Midbrain (tissue), 1 donor: Measurements from ENCODE around the gene WDR93.
"Not testable (repeated sequence)": the region's sequence is repeated elsewhere in the genome, so short reads cannot be mapped to it uniquely, and the experiment has no call there.

Experiments used
- DNase-seq: peaks from one replicate; lab custom pipeline; 2025; lab: John Stamatoyannopoulos, UW

Gene WDR93

DNA sequence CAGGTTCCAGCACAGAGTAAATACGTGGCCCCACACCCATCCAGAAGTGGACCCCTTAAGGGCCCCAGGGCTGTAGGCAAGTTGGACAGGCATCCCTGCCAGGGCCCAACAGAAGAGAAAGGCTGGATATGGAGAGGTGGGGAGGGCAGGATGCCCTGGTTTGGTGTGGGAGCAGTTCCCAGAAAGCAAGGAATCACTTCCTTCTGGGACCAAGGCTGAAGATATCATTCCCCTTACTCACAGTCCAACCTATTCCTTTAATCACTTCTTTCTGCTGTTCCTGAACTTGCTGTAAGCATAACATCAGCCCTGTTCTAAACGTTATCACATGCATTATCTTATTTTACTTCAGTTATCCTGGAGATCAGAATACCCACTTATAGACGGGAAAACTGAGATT, 79.4 kb downstream of the WDR93 start:
- no peak for DNase-seq

DNA sequence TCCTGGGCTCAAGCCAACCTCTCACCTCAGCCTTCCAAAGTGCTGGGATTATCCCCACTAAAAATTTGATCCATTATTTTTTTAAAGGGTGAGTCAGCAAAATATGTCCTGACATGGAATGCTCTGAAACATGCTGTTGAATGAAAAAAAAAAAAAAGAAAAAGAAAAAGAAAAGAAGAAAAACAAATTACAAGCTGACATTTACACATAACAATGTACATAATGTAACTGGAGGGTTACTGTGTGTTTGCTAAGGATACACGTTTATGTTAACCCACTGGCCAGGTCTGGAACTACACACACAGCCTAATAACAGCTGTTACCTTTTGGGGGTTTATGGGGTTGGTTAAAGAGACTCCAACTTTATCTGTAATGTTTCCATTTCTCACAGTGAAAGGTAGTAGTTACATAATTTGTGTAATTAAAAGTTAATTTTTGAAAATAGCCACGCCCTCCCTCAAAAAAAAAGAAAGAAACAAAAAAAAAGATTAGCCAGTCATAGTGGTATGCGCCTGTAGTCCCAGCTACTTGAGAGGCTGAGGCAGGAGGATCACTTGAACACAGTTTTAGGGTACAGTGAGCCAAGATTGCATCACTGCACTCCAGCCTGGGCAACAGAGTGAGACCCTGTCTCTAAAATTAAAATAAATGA, 82.4 kb downstream of the WDR93 start:
- DNase-seq: no peak

DNA sequence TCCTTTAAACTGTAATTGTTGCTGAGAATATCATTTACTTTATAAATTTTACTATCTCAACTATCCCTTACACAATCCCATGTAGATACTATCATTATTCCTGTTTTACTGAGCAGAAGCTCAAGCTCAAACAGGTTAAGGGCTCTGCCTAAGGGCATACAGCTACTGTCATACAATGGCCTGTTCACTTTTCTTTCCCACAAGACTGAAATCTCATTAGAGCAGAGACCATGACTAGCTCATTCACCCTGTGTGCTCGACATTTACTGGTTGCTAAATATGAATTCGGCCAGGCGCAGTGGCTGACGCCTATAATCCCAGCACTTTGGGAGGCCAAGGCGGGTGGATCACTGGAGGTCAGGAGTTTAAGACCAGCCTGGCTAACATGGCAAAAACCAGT, 83.9 kb downstream of the WDR93 start:
- no peak for DNase-seq

DNA sequence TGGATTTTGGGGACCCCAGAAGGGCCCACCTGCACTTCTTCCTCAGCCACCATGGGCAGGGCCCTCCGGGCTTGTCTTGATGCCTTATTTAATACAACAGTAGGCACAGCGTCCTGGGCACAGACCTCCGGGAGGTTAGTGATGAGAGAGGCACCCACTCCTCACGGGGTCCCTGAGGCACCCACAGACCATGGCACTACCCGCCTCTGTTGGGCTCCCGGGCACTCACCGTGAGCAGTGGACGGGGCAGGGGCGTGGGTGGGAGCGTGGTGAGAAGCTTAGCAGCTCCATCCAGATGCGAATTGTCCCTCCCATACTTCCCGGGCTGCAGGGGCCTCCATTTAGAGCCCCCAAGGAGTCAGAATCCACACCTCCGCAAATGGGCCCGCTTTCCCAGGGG, 85.2 kb downstream of the WDR93 start:
- DNase-seq: no peak

DNA sequence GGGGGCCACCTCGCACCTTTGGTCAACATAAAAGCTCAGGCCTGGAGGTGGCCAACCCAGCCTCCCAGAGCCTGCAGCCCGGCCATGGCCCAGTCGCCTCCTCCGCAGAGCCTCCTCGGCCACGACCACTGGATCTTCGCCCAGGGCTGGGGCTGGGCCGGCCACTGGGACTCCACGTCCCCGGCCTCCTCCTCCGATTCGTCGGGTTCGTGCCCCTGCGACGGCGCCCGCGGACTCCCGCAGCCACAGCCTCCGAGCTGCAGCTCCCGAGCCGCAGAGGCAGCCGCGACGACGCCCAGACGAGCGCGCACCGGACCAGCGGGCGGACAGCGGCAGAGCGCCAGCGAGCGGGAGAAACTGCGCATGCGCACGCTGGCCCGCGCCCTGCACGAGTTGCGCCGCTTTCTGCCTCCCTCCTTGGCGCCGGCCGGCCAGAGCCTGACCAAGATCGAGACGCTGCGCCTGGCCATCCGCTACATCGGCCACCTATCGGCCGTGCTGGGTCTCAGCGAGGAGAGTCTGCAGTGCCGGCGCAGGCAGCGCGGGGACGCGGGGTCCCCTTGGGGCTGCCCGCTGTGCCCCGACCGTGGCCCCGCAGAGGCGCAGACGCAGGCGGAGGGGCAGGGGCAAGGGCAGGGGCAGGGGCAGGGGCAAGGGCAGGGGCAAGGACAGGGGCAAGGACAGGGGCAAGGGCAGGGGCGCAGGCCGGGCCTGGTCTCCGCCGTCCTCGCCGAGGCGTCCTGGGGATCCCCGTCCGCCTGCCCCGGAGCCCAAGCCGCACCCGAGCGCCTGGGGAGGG, 85.9 kb downstream of the WDR93 start, which contains the start of gene MESP2:
Gene MESP2, plus strand, starts transcription at position 59 of the 799 bp plus-strand sequence. Its CDS starts 26 bp downstream, at position 85.
- peak; percentile 78 for DNase-seq

DNA sequence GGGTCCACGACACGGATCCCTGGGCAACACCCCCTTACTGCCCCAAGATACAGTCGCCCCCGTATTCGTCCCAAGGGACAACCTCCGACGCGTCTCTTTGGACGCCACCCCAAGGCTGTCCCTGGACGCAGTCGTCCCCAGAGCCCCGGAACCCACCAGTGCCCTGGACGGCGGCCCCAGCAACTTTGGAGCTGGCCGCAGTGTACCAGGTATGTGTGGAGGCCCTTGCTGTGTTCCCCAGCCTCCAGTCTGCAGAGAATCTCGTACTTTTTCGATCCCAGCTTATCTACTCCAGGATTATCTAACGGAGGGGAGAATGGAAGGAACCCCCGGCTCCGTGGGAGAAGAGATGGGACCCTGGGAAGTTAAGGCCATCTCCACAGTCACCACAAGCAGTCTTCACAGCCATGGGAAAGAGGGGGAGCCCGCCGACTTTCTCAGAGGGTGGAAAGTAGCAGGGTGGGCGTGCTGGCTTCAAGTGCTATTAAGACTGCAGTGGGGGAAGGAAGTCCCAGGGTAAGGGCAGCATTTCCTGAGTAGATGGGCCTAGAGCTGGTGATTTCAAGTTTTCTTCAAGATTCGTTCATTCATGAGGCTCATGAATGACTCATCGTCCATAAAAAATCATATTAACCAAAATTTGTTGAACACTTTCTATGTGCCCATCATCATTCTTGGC, 86.6 kb downstream of the WDR93 start:
- no peak for DNase-seq

DNA sequence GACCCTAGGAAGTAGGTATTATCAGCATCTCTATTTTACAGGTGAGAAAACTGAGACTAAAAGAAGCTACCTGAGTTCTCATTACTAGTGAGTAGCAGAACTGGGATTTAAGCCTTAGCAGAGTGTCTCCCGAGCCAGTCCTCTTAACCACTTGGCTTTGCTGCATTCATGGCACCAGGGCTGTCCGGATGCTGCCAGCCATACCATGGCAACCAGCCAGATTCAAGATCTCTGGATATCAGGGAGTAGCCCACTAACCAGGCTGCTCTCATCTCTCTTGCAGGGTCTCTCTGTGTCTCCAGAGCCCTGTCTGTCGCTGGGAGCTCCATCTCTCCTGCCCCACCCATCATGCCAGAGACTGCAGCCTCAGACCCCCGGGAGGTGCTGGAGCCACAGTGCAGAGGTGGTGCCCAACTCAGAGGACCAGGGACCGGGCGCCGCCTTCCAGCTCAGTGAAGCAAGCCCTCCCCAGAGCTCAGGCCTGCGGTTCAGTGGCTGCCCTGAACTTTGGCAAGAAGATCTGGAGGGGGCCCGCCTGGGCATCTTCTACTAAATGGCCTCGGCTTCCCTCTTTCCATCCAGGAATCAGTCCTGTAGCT, 87.3 kb downstream of the WDR93 start:
- peak; percentile 28 for DNase-seq

DNA sequence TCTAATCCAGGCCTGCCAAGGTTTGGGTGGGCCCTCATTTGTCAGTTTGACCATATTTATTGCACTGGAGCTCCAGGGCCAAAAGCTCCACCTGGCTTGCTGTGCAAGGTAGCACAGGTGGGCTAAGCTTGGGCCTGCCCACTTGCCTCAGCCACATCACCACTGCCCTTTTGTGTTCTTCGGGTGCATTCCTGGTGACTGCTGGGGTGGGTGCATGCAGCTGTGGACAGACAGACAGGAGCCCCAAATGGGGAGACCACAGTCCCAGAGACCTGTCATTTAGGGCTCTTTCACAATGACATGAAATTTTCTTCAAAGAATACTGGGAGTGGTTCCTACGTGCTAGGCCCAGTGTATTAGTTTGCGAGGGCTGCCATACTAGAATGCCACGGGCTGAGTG, 88.2 kb downstream of the WDR93 start:
- no peak for DNase-seq

DNA sequence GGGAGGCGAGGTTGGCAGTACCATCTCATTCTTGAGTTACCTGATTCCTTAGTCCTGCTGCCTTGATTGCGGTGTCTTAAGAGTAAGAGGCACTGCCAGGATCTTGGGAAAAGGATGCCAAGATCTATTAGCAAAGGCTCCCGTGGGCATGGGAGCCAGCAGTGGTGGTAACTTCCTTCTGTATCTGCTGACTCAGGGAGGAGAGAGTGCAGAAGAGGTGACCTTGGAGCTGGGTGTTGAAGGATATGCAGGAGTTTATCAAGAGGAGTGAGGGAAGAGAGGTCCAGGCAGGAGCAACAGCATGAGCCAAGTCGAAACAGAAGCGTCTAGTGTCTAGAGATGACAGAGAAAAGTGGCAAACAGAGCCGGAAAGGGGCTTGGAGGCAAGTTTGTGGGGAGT, 90.0 kb downstream of the WDR93 start:
- no peak for DNase-seq

DNA sequence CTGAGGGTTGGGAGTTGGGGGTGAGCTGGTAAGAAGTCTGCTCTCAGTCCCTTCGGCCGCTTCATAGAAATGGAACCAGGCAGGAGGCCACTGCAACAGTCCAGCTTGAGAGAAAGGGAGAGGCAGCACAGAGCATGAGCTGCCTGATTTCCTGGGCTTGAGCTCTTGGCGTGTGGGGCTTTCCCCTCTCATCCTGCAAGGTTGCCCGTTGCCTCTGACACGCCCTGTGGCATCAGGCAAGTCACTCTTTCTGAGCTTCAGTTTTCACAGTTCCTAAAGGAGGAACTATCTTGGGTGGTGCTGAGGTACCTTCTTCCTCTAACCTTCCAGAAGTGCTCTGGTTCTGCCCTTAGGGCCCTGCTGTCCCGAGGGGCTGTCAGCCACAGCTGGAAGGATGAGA, 90.4 kb downstream of the WDR93 start:
- no peak for DNase-seq

DNA sequence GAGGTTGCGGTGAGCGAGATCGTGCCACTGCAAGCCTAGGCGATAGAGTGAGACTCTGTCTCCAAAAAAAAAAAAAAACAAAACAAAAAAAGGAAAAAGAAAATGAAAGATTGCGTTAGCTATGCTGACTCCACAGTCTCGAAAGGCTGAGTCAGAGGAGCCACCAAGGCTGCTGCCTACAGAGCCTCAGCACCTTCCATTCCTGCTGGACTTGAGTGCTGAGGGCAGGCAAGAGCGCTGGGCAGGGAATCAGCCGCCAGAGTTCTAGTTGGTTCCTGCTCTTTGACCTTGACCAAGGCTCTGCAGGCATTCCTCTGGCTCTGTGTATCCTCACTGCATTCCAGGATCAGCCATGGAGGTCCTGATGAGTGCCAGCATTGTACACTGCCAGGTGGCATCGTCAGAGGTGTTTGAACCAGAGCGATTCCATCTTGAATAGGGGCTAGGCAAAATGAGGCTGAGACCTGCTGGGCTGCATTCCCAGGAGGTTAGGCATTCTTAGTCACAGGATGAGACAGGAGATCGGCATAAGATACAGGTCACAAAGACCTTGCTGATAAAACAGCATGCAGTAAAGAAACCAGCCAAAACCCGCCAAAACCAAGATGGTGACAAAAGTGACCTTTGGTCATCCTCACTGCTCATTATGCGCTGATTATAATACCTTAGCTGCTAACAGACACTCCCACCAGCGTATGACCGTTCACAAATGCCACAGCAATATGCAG, 91.4 kb downstream of the WDR93 start:
- DNase-seq: no peak

DNA sequence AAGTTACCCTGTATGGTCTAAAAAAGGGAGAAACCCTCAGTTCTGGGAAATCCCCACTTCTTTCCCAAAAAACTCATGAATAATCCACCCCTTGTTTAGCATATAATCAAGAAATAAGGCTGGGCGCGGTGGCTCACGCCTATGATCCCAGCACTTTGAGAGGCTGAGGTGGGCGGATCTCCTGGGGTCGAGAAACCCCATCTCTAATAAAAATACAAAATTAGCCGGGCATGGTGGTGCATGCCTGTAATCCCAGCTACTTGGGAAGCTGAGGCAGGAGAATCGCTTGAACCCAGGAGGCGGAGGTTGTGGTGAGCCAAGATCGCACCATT, 92.0 kb downstream of the WDR93 start:
- not testable (repeated sequence) for DNase-seq

DNA sequence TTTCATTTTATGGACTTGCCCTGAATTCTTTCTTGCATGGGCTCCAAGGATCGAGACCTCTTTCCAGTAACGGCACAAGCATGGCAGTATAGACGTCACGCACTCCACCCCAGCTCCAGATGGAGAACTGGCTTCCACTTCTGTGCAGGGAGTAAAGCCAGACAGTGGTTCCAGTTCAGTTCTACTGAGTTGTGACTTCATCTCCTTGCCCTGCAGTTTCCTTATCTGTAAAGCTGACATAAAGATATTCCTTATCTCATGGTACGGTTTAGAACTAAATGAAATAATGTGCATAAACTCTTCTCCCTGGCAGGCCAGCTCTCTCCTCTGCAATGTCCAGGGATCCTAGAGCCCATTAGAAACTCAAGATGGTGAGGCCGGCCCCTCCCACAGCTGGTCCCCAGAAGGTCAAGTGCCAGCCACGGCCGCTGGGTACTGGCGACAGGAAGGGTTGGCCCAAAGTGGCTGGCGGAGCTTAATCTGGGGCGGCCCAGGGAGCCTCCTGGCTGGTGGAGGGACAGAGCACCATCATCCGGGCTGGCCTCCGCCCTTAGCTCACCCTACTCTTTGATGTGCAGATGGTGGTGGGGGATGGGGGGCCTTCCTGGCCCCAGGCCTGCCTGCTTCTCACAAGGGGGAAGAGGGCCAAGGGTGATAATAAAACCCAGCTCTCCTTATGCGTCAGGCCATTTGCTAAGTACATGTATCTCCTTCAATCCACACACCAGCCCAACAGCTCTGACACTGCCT, 92.7 kb downstream of the WDR93 start:
- no peak for DNase-seq

DNA sequence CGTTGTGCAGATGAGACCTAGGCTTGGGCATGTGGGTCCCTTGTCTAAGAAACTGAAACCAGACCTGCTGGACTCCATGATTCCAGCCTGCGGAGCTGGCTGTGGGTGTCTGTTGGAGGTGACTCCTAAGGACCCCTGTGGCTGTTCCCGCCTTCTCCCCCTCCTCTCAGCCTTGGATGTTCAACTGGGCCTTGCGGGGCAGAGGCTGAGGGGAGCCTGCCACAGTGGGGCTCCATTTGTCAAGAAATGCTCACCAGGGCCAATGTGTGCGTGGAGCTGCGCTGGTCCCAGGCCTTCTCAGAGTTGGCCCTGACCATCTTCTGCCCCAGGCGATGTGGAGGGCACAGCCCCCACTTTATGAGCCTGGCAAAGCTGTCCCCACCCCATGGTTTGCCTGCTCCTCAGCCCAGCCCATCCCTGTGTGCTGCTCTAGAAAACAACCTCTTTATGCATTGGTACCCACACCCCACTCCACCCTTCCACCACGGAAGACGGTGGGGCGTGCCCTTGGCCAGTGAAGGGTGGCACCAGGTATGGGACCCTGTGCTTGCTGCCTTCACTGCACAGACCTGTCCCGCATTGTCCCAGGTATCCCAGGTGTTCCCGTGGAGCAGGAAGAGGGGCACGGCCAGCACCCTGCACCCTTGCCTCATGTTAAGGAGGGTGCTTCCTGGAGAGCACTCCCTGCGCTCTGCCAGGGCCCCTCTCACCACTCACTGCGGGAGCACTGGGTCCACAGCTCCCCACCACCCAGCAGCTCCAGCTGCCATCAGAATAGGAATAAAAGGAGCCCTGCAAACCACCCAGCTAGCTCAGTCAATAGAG, 93.5 kb downstream of the WDR93 start:
- no peak for DNase-seq

DNA sequence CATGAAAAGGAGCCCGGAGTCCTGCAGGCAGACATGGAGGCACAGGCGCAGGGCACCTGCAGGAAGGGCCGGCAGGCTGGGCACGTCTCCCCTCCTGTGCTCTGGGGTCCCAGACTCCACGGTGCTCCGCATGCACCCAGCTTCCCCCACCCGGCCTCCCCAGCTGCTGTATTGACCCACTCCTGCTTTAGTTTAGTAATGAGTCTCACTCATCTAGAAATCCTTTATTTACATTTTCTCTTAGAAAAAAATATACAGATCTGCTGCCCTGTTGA, 94.0 kb downstream of the WDR93 start:
- no peak for DNase-seq

DNA sequence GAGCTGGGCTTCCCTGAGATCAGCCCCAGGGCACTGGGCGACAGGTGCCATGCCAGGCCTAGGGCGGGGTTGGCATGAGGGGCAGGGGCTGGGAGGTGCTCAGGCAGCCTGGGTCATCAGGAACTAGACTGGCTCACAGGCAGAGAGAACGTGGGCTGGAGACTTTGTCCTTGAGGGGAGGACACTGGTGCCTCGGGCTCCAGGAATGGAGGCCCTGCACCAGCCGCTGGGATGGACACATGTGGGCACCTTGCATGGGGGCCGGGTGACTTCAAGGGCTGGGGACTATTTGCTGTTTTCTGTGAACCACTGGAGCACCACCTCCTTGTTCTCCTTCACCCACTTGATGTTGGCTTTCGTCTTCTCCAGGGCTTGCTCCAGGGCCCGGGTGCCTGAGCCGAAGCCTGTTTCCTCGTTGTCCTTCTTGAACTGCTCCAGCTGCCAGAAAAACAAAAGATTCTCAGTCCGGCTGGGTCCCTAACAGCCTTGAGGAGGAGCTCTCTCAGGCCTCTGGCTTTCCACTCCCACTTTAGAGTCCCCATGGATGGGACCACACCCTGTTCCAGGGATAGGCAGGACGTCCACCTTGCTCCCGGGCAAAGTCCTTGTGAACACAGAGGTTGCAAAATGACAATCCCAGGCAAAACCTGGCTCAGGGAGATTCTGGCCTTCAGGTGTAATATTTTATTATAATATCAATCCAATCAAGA, 94.6 kb downstream of the WDR93 start:
- DNase-seq: no peak

DNA sequence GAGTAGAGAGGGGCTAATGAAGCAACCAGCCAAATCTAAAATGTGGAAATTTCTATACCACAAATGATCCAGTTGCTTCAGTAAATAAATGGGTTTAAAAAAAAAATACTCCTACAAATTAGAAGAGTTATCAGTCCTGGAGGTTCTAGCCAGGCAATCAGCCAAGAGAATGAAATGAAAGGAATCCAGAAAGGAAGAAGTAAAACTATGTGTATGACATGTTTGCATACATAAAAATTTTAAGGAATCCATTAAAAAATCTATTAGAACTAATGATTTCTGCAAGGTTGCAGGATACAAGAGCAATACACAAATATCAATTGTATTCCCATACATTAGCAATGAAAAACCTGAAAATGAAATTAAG, 95.1 kb downstream of the WDR93 start:
- DNase-seq: no peak

DNA sequence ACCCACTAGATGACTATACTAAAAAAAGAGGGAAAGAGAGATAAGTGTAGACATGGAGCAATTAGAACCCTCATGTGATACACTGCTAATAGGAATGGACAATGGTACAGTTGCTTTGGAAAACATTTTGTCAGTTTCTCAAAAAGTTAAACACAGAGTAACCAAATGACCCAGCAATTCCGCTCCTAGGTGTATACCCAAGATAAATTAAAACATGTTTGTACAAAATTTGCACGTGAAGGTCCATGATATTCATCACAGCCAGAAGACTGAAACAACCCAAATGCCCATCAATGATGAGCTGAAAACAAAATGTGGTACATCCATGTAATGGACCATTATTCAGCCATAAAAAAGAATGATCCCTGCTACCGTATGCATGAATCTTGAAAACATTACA, 97.3 kb downstream of the WDR93 start:
- DNase-seq: no peak

DNA sequence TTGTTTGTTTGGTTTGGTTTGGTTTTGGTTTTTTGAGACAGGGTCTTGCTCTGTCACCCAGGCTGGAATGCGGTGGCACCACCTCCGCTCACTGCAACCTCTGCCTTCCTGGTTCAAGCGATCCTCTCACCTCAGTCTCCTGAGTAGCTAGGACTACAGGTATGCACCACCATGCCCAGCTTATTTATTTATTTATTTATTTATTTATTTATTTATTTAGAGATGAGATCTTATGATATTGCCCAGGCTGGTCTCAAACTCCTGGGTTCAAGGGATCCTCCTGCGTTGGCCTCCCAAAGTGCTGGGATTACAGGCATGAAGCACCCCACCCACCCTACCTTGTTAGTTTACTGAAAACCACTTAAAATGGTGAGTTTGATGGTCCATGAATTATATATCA, 98.0 kb downstream of the WDR93 start:
- DNase-seq: not testable (repeated sequence)

DNA sequence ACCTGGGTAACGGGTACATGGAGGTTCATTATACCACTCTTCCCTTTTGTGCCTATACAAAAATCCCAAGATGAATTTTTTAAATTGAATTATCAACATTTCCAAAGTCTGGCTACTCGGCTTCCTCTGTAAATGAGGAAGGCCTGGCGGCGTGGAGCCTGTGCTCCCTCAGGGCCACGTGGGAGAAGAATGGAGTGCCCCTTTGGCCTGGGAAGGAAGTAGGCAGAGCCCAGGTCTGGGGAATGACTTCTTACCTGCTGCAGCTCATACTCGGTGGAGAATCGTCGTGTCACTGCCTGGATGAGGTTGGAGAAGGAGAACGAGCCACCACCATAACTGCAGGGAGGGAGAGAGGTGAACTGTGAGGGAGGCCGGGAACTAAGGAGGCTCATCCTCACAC, 99.6 kb downstream of the WDR93 start:
- no peak for DNase-seq
